ENCODE results near the gene SMIM12.

GRCh38 chr1:34887593-34887992 is 28.0 kb upstream of the SMIM12 start:
- TF ChIP-seq, protein P1, sequence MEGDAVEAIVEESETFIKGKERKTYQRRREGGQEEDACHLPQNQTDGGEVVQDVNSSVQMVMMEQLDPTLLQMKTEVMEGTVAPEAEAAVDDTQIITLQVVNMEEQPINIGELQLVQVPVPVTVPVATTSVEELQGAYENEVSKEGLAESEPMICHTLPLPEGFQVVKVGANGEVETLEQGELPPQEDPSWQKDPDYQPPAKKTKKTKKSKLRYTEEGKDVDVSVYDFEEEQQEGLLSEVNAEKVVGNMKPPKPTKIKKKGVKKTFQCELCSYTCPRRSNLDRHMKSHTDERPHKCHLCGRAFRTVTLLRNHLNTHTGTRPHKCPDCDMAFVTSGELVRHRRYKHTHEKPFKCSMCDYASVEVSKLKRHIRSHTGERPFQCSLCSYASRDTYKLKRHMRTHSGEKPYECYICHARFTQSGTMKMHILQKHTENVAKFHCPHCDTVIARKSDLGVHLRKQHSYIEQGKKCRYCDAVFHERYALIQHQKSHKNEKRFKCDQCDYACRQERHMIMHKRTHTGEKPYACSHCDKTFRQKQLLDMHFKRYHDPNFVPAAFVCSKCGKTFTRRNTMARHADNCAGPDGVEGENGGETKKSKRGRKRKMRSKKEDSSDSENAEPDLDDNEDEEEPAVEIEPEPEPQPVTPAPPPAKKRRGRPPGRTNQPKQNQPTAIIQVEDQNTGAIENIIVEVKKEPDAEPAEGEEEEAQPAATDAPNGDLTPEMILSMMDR (IDR thresholded peaks at IDR 0.05; ENCODE audit: low read depth, low read length), result no peak
- TF ChIP-seq EZH2phosphoT487 (IDR thresholded peaks at IDR 0.05; ENCODE audit: low read depth), result no peak

Data from OCI-LY3 (cell line).